SK-N-DZ (cell line): ENCODE results near the gene NR2E1.

Source experiments
- DNase-seq: peaks from one replicate; pipeline ENCODE4 v3.0.0-alpha.2; 2015; ENCODE audit warnings: low spot score

NR2E1 gene

GRCh38 chr6:108171291-108171917 lies 5.6 kb downstream of the NR2E1 start:
- no peak for DNase-seq

- no peak for DNase-seq
Measured at GRCh38 chr6:108171918-108172516, 6.2 kb downstream of the NR2E1 start.

DNA sequence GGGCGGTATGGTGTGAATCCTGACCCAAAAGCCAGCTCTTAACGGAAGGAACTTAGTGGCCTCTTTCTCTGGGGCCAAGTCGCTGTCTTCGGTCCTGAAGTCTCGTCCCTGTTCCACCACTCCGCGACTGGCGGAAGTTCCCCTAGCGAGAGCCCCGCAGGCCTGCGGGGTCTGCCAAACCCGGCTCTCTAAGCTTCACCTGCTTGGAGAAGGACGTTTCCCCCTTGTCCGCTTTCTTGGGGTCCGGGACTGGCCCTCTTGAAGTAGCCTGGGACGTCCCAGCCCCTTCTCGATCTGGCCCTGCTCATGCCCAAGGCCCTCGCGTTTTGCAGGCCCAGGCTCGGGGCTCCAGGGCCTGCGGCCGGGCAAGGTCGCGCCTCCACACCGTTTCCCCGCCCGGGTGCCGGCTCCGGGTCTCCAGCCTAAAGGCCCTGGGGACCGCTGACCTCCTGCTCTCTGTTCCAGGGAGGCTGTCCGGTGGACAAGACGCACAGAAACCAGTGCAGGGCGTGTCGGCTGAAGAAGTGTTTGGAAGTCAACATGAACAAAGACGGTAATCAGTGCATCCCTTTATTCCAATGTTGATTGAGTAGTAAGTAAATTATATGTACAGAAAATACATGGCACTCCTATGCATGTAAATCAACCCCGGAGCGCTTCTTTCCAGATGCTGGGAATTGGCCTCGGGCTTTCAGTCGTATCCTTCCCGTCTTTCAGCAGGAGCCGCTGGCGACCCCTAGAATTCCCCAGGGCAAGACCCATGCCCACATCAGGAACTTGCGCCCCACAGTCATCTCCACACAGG lies 8.8 kb downstream of the NR2E1 start:
- no peak for DNase-seq

- DNase-seq, result no peak
Measured at GRCh38 chr6:108175176-108175591, 9.4 kb downstream of the NR2E1 start.

GRCh38 chr6:108175592-108176279 lies 9.9 kb downstream of the NR2E1 start:
- DNase-seq, result no peak

DNA sequence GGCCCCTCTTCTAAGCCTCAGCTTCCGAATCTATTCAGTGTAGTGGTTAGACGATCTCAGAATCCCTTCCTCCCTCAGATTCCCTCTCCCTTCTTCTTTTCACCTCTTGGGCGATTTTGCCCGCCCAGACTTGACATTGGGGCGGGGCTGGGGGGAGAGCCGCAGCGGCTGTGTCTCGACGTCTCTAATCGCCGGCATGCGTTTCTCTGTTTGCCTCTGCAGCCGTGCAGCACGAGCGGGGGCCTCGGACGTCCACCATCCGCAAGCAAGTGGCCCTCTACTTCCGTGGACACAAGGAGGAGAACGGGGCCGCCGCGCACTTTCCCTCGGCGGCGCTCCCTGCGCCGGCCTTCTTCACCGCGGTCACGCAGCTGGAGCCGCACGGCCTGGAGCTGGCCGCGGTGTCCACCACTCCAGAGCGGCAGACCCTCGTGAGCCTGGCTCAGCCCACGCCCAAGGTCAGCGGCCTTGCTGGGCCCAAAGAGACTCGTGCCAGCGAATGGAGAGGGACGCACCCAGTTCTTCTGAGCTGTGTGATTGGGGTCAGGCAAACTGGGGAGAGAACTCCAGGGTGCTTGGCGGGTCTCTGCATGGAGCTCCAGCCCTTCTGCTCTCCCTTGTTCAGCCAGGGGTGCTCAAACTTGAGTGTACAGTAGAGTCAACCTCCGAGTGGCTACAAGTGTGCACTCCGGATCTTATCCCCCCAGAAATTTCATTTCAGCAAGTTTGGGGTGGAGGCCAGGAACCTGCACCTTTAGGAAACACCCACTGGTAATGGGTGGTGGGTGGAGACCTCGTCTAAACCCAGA lies 10.7 kb downstream of the NR2E1 start:
- DNase-seq, result no peak

- no peak for DNase-seq
Measured at GRCh38 chr6:108179741-108180140, 13.9 kb downstream of the NR2E1 start.

- no peak for DNase-seq
Measured at GRCh38 chr6:108180266-108180665, 14.4 kb downstream of the NR2E1 start.

DNA sequence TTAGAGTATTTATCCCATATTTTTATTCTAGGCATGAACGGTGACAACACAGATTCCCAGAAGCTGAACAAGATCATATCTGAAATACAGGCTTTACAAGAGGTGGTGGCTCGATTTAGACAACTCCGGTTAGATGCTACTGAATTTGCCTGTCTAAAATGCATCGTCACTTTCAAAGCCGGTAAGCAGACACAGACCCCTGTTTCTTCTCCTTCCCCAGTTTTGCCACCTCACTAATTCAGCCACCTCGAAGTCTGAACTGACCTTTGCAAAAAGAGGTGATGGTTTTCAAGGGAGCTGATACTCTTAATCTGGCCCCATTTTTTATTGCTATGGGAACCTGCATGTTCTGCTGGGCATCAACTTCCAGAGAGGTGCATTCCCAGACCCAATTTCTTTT lies 15.0 kb downstream of the NR2E1 start:
- no peak for DNase-seq

DNA sequence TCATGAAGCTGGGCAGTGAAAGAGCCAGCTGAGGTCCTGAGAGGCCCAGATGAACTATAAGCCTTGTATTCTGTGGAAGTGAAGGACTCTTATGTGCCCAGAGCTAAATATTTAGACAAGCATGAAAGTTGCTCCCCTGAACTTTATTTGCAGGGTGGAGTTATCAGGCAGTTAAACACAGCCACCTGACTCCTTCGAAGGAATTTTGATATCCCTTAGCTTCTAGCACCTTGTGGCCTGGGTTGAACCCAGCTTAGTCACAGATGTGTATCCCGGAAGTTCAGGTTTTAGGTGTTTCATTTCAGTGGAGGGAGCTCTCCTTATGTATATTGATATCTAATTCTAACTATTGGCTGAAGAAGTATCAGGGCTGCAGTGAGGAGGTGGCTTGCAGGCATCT lies 20.4 kb downstream of the NR2E1 start:
- no peak for DNase-seq

DNA sequence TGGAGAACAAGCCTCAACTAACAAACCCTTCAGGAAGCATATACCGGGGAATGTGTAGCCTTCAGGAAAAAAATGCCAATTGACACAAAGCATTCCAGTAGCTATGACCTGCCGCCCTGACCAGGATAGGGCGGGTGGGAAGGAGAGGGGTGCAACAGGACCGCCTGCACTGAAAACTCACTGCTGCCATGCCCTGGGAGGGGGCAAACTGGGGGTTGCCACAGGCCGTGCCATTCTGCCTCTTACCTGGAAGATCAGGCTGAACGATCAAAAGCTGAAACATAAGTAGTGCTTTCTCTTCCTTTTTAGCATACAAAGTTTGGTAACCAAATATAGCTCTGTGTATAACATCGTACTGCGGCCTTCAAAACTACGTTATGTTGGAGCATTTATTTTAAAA lies 21.7 kb downstream of the NR2E1 start:
- DNase-seq, result no peak

DNA sequence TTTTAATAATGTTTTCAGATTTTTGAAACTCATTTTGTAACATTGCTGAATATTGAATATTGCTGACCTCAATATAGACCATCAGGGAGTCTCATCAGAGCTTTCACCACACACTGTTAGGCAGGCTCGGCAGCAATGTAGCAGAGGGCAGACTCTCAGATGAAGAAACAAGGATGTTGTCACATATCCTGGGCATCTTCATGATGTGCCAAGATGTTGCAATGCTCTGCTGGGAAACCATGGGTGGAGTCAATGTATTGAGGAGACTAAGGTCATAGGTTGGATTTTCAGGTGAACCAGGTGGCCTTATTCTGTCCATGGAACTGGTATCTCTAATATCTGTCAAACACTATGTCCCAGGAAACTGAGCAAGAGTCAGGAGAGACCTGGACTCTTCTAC lies 27.3 kb downstream of the NR2E1 start:
- DNase-seq, result no peak

DNA sequence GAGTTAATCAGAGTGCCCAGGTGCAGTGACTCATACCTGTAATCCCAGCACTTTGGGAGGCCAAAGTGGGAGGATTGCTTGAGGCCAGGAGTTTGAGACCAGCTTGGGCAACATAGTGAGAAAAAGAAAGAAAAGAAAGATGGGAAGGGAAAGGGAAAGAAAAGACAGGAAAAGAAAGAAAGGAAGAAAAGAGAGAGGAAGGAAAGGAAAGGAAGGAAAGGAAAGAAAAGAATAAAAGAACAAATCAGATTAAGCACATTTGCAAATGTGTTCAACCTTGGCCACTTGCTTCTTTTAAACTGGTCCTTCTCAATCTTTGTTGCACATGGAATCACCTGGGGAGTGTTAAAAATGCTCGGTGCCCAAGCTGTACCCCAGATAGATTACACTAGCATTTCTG lies 28.0 kb downstream of the NR2E1 start:
- DNase-seq, result no peak

DNA sequence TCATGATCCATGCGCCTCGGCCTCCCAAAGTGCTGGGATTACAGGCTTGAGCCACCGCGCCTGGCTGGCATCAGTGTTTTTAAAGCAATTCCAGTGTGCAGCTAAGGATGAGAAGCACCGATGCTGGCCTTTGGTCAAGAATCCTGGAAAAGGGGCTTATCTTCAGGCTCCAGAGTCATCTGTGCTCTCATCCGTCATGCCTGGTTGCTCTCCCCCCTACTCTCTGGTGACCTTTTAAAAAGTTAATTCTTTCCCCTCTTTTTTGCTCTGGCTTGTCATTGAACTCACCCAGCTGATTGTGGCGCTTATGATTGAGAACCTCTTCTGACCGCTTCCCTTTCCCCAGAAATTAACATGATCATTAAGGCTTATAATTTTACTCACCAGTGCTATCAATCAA lies 28.7 kb downstream of the NR2E1 start:
- DNase-seq, result peak; percentile 28

- DNase-seq, result no peak
Measured at GRCh38 chr6:108195209-108195608, 29.4 kb downstream of the NR2E1 start.

- no peak for DNase-seq
Measured at GRCh38 chr6:108198761-108199498, 33.1 kb downstream of the NR2E1 start.

GRCh38 chr6:108200186-108200585 lies 34.4 kb downstream of the NR2E1 start:
- no peak for DNase-seq

DNA sequence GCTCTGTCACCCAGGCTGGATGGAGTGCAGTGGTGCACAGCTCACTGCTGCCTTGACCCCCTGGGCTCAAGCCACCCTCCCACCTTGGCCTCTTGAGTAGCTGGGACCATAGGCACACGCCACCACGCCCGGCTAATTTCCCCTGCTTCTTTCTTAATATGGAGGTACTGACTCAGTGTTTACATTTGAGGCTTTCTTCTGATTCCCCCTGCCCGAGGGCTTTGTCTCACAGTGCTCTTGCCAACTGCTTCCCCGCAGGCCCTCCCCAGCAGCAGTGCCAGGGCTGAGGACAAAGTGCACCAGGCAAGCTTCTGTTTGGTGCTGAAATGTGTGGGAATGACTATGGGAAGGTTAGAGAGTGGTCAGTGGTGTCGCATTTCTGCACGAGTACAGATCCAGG lies 34.8 kb downstream of the NR2E1 start:
- no peak for DNase-seq

DNA sequence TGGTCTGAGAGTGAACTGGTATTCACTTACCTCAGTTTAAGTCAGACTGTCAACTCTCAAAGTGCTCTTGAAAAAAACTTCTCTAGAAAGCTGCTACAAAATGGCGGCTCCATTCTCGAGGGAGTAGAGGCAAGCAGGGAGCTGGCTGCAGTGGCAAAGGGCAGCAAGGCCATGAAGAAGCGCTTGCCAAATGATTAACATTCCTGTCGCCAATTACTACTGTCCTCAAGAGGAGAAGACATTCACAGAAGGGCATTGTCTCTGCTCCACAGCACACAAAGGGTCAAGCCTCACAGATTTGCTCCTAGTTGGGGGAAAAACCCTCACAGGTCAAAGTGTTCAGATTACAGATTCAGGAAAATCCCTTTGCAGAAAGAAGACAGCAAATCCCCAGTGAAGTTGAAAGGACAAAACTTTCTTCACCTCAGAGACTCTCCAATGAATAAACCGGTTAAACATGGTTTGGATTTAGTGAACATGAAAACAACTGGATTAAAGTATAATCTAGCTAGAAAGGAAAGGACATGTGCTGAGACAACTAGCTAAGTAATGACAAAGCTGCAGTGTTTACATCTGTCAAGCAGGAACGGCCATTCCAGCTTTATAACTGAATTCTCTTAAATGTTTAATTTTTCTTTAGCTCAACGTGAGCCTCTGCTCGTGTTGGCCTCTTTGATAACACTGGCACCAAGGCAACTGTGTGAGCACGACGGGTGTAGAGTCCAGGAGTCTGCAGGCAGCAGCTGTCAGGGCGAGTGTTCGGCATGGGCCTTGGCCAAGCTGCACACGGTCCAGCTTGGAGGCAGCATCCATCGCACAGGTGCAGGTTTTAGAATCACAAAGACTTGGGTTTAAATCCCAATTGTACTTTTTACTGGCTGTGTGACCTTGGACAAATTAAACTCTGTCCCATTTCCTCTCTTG lies 37.6 kb downstream of the NR2E1 start:
- DNase-seq, result no peak

GRCh38 chr6:108207013-108207412 lies 41.2 kb downstream of the NR2E1 start:
- no peak for DNase-seq
